H9 (cell line): ENCODE data around the gene KCNN2. TPM values are rescaled to one million over a fixed set of nuclear protein-coding genes. Genes with fewer than 3 reads are reported as not detected.

Source experiments
- DNase-seq: peaks from one replicate; pipeline ENCODE4 v3.0.0-alpha.2; 2017
- H2AFZ ChIP-seq: one replicate; pipeline ENCODE4 v1.6.1; 2013; ENCODE audit warnings: mild to moderate bottlenecking, low read length, control low read depth, moderate library complexity
- H2AK5ac ChIP-seq: 2 replicates; pipeline ENCODE4 v1.6.1; 2013; ENCODE audit warnings: low read length, control low read depth, mixed read lengths; ENCODE audit not compliant: insufficient read length
- H2BK120ac ChIP-seq: one replicate; pipeline ENCODE4 v1.6.1; 2013; ENCODE audit warnings: low read depth, mild to moderate bottlenecking, low read length, control low read depth, inconsistent platforms; ENCODE audit not compliant: poor library complexity, severe bottlenecking
- H2BK12ac ChIP-seq: 2 replicates; pipeline ENCODE4 v1.6.1; 2013; ENCODE audit warnings: low read length, control low read depth, mixed read lengths, low read depth; ENCODE audit not compliant: insufficient read length
- H2BK15ac ChIP-seq: 2 replicates; pipeline ENCODE4 v1.6.1; 2013; ENCODE audit warnings: low read depth, low read length, control low read depth
- H2BK20ac ChIP-seq: one replicate; pipeline ENCODE4 v1.6.1; 2013; ENCODE audit warnings: low read depth, mild to moderate bottlenecking, low read length, control low read depth, inconsistent platforms; ENCODE audit not compliant: poor library complexity, severe bottlenecking
- H2BK5ac ChIP-seq: 2 replicates; pipeline ENCODE4 v1.6.1; 2013; ENCODE audit warnings: low read length, control low read depth, mixed read lengths; ENCODE audit not compliant: insufficient read length
- H3K14ac ChIP-seq: 2 replicates; pipeline ENCODE4 v1.6.1; 2013; ENCODE audit warnings: low read length, control low read depth; ENCODE audit not compliant: insufficient read depth
- H3K18ac ChIP-seq: 2 replicates; pipeline ENCODE4 v1.6.1; 2013; ENCODE audit warnings: low read depth, mild to moderate bottlenecking, mixed read lengths, low read length, control low read depth; ENCODE audit not compliant: insufficient read length
- H3K23ac ChIP-seq: 2 replicates; pipeline ENCODE4 v1.6.1; 2013; ENCODE audit warnings: low read length, control low read depth, mixed read lengths, low read depth; ENCODE audit not compliant: insufficient read length
- H3K23me2 ChIP-seq: 2 replicates; pipeline ENCODE4 v1.6.1; 2013; ENCODE audit warnings: low read depth, mild to moderate bottlenecking, mixed read lengths, low read length, control low read depth; ENCODE audit not compliant: insufficient read length, poor library complexity, severe bottlenecking
- H3K27ac ChIP-seq: 2 replicates; pipeline ENCODE4 v1.5.1; 2013; ENCODE audit warnings: low read length, control low read depth, mixed read lengths, low read depth; ENCODE audit not compliant: insufficient read length
- H3K27me3 ChIP-seq: 2 replicates; pipeline ENCODE4 v1.6.1; 2013; ENCODE audit warnings: low read length, control low read depth, inconsistent platforms; ENCODE audit not compliant: insufficient read depth
- H3K4ac ChIP-seq: 2 replicates; pipeline ENCODE4 v1.6.1; 2013; ENCODE audit warnings: low read depth, mild to moderate bottlenecking, control low read depth, inconsistent platforms, low read length, moderate library complexity
- H3K4me1 ChIP-seq: 2 replicates; pipeline ENCODE4 v1.6.1; 2013; ENCODE audit warnings: low read length, control low read depth, inconsistent platforms; ENCODE audit not compliant: insufficient read depth
- H3K4me2 ChIP-seq: 2 replicates; pipeline ENCODE4 v1.6.1; 2013; ENCODE audit warnings: low read length, control low read depth, mixed read lengths; ENCODE audit not compliant: insufficient read length, insufficient read depth
- H3K56ac ChIP-seq: 2 replicates; pipeline ENCODE4 v1.6.1; 2013; ENCODE audit warnings: low read depth, mild to moderate bottlenecking, mixed read lengths, low read length, control low read depth; ENCODE audit not compliant: insufficient read length
- H3K79me1 ChIP-seq: 2 replicates; pipeline ENCODE4 v1.6.1; 2013; ENCODE audit warnings: low read depth, mild to moderate bottlenecking, moderate library complexity, low read length, control low read depth, inconsistent platforms; ENCODE audit not compliant: insufficient read depth, poor library complexity, severe bottlenecking
- H3K79me2 ChIP-seq: 2 replicates; pipeline ENCODE4 v1.6.1; 2013; ENCODE audit warnings: low read length, control low read depth, inconsistent platforms; ENCODE audit not compliant: insufficient read depth
- H3K9ac ChIP-seq: 2 replicates; pipeline ENCODE4 v1.6.1; 2013; ENCODE audit warnings: low read length, control low read depth, mixed read lengths; ENCODE audit not compliant: insufficient read length; ENCODE audit errors: extremely low read depth
- H3K9me3 ChIP-seq: one replicate; pipeline ENCODE4 v1.6.1; 2013; ENCODE audit warnings: low read depth, low read length, inconsistent platforms; ENCODE audit not compliant: control insufficient read depth
- H3T11ph ChIP-seq: one replicate; pipeline ENCODE4 v1.6.1; 2013; ENCODE audit warnings: mild to moderate bottlenecking, low read length, control low read depth, inconsistent platforms
- H4K20me1 ChIP-seq: one replicate; pipeline ENCODE4 v1.6.1; 2013; ENCODE audit not compliant: control insufficient read depth, insufficient read length, insufficient read depth
- H4K5ac ChIP-seq: 2 replicates; pipeline ENCODE4 v1.6.1; 2013; ENCODE audit warnings: low read depth, mild to moderate bottlenecking, mixed read lengths, low read length, control low read depth; ENCODE audit not compliant: insufficient read length
- H4K8ac ChIP-seq: replicated peaks from 2 replicates; pipeline ENCODE4 v1.6.1; 2013; ENCODE audit warnings: low read length, control low read depth, mixed read lengths, low read depth; ENCODE audit not compliant: insufficient read length
- H4K91ac ChIP-seq: 2 replicates; pipeline ENCODE4 v1.6.1; 2013; ENCODE audit warnings: low read depth, mild to moderate bottlenecking, moderate library complexity, mixed read lengths, low read length, control low read depth; ENCODE audit not compliant: insufficient read length
- H3K27ac Mint-ChIP-seq, 3 experiments: 2 replicates in 2 of 3; 3 replicates in 1 of 3; pipeline ENCODE4 v1.8.0; 2020 to 2021; ENCODE audit warnings: mixed read lengths in 3 of 3, mild to moderate bottlenecking in 1 of 3, moderate library complexity in 1 of 3
- H3K27me3 Mint-ChIP-seq: 2 replicates; pipeline ENCODE4 v1.8.0; 2021; ENCODE audit warnings: low read depth, mild to moderate bottlenecking, moderate library complexity, mixed read lengths
- H3K36me3 Mint-ChIP-seq, 3 experiments: 2 replicates in 2 of 3; 3 replicates in 1 of 3; pipeline ENCODE4 v1.8.0; 2020 to 2021; ENCODE audit warnings: low read depth in 3 of 3, mixed read lengths in 3 of 3; ENCODE audit not compliant: insufficient read depth in 1 of 3
- H3K4me1 Mint-ChIP-seq, 2 experiments: 2 replicates each; pipeline ENCODE4 v1.8.0; 2020; ENCODE audit warnings: mixed read lengths in 2 of 2
- H3K4me3 Mint-ChIP-seq, 2 experiments: 2 replicates in 1 of 2; 3 replicates in 1 of 2; pipeline ENCODE4 v1.8.0; 2020 to 2021; ENCODE audit warnings: mild to moderate bottlenecking in 2 of 2, mixed read lengths in 2 of 2, moderate library complexity in 1 of 2
- H3K9me3 Mint-ChIP-seq, 2 experiments: 2 replicates in 1 of 2; 3 replicates in 1 of 2; pipeline ENCODE4 v1.8.0; 2020; ENCODE audit warnings: mild to moderate bottlenecking in 2 of 2, mixed read lengths in 2 of 2, moderate library complexity in 1 of 2
- CTCF ChIP-seq: fragments of 200-600 bp; sonication (generic); conservative IDR thresholded peaks from 3 replicates; pipeline ENCODE4 v1.8.0; 2021; ENCODE audit warnings: antibody characterized with exemption, mild to moderate bottlenecking
- WGBS: extraction: QIAGEN DNeasy Blood & Tissue Kit; methylation state at CpG from one replicate; pipeline ENCODE4 v1.1.7; 2013; ENCODE audit warnings: missing lambda C conversion rate, low lambda C conversion rate, mixed read lengths; ENCODE audit not compliant: insufficient read length; ENCODE audit errors: extremely low coverage; 5-methylcytosine and 5-hydroxymethylcytosine counted together
- total RNA-seq: library from RNA; stranded (reverse); gene quantifications from 2 replicates; pipeline ENCODE4 v1.2.1, GENCODE V29; 2021

The KCNN2 gene
- total RNA-seq, 1 experiment from 2014 or later = 21.0 TPM

GRCh38 chr5:114362977-114363761 lies 1.3 kb downstream of the KCNN2 start:
- H3K9ac ChIP-seq = peak overlapping the region; percentile 40
- H3K23ac ChIP-seq = no peak overlapping the region
- H2BK12ac ChIP-seq = no peak overlapping the region
- H2AFZ ChIP-seq = no peak overlapping the region
- peaks cover 10% of the 10 kb centered on the region for H3K23me2 ChIP-seq
- no peaks in the 10 kb centered on the region for H3K79me1 ChIP-seq
- Mint-ChIP-seq H3K36me3 (peaks cover 3 to 24% (median 9%) of the 10 kb centered on the region in 3 experiments; a peak in 5 of 7 replicates), H3K9me3 (no peaks in the 10 kb centered on the region; a peak in 1 of 5 replicates), H3K4me3 (peak overlapping the region; percentile 96 to 99), H3K27me3 (peaks cover 7% of the 10 kb centered on the region), H3K27ac (peak overlapping the region in 2 of 3 experiments; percentile 63 to 80; a peak in 4 of 7 replicates), H3K4me1 (peaks cover 31 to 39% of the 10 kb centered on the region in 2 experiments)
- H3T11ph ChIP-seq = no peak overlapping the region
- no peak overlapping the region for H2BK20ac ChIP-seq
- no peak for TF ChIP-seq CTCF
- no peaks in the 10 kb centered on the region for H3K27me3 ChIP-seq
- H4K20me1 ChIP-seq = no peaks in the 10 kb centered on the region
- H3K79me2 ChIP-seq = peaks cover 3% of the 10 kb centered on the region; the same call in 1 of the 2 replicates
- H3K4me2 ChIP-seq = peak overlapping the region; percentile 97
- H3K9me3 ChIP-seq = no peaks in the 10 kb centered on the region
- H3K18ac ChIP-seq = peak overlapping the region; percentile 5
- H2BK5ac ChIP-seq = no peak overlapping the region
- H3K56ac ChIP-seq = no peak overlapping the region
- no peak overlapping the region for H4K91ac ChIP-seq
- no peak overlapping the region for H3K27ac ChIP-seq
- H3K4me1 ChIP-seq = no peaks in the 10 kb centered on the region
- H2BK120ac ChIP-seq = no peak overlapping the region
- no CpG with 5 or more reads among the region's 62 CpGs for WGBS
- H4K5ac ChIP-seq = no peak overlapping the region
- no peak overlapping the region for H2BK15ac ChIP-seq
- no peak overlapping the region; the same call in 1 of the 2 replicates for H3K14ac ChIP-seq
- peak; percentile 30 for DNase-seq
- H2AK5ac ChIP-seq = no peak overlapping the region
- no peak overlapping the region for H4K8ac ChIP-seq
- H3K4ac ChIP-seq = no peak overlapping the region
